ENCODE measurements around the gene GNAS-AS1. TPM values are rescaled to one million over a fixed set of nuclear protein-coding genes. Genes with fewer than 3 reads are reported as not detected.
A peak's percentile ranks its signal among the peaks of the same experiment; 100 is the strongest.

The GNAS-AS1 gene
- total RNA-seq, 2 experiments from 2014 or later, result 1.0 to 1.6 TPM

DNA sequence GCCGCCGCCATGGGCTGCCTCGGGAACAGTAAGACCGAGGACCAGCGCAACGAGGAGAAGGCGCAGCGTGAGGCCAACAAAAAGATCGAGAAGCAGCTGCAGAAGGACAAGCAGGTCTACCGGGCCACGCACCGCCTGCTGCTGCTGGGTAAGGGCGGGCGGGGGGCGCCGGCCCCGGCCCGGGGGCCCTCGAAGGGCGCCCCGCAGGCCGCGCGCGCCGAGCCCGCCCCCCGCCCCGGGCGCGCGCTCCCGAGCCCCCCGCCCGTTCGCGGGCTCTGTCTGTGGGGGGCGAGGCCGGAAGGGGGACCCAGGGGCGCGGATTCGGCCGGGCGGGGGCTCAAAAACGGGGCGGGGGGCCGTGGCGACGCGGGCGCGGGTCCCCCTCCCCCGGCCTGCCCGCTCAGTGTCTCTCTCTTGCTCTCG lies 41.0 kb upstream of the GNAS-AS1 start:
- Mint-ChIP-seq H3K4me1 (peaks cover 42% of the 10 kb centered on the region), H3K9me3 (no peaks in the 10 kb centered on the region), H3K27me3 (no peaks in the 10 kb centered on the region), H3K4me3 (peak overlapping the region; percentile 95), H3K27ac (peak overlapping the region; percentile 99), H3K36me3 (peaks cover 16% of the 10 kb centered on the region)
- DNase-seq (peak; percentile 64), ATAC-seq (ENCODE audit: low read depth) (peak; percentile 0)
- POLR2A ChIA-PET, result interaction anchor here (0.9 to 2.4 kb wide), 9 partner anchors 15 to 268 kb away, joined by 3 to 18 read pairs (median 6); partner anchors contain the start of genes ATP5F1E and STX16

DNA sequence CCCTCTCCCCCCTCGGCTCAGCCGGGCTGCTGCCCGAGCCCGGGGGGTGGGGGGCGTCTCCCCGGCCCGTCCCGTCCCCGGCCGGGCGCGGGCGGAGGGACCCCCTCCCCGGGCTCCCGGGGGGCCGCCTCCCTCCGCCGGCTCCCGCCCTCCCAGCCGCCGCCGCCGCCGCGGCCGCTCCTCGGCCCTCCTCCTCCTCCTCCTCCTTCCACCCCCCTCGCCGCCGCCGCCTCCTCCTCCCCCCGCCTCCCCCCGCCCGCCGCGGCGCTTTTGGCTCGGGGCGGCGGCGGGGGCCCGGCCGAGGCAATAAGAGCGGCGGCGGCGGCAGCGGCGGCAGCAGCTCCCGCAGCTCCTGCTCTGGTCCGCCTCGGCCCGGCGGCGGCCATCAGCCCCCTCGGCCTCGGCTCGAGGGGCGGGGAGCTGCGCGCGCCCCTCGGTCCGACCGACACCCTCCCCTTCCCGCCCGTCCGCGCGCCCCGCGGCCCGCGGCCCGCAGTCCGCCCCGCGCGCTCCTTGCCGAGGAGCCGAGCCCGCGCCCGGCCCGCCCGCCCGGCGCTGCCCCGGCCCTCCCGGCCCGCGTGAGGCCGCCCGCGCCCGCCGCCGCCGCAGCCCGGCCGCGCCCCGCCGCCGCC lies 40.5 kb upstream of the GNAS-AS1 start:
- peak overlapping the region; percentile 81 for H3K27ac Mint-ChIP-seq
- H3K27me3 Mint-ChIP-seq, result no peaks in the 10 kb centered on the region
- ATAC-seq (ENCODE audit: low read depth) (peak; percentile 24), DNase-seq (peak; percentile 84)
- no peaks in the 10 kb centered on the region for H3K9me3 Mint-ChIP-seq
- POLR2A ChIA-PET, result interaction anchor here (0.6 to 2.4 kb wide), 11 partner anchors 14 to 363 kb away, joined by 3 to 18 read pairs (median 5); partner anchors contain the start of genes ATP5F1E and STX16
- H3K4me3 Mint-ChIP-seq, result peak overlapping the region; percentile 66
- peaks cover 43% of the 10 kb centered on the region for H3K4me1 Mint-ChIP-seq
- H3K36me3 Mint-ChIP-seq, result peaks cover 14% of the 10 kb centered on the region

DNA sequence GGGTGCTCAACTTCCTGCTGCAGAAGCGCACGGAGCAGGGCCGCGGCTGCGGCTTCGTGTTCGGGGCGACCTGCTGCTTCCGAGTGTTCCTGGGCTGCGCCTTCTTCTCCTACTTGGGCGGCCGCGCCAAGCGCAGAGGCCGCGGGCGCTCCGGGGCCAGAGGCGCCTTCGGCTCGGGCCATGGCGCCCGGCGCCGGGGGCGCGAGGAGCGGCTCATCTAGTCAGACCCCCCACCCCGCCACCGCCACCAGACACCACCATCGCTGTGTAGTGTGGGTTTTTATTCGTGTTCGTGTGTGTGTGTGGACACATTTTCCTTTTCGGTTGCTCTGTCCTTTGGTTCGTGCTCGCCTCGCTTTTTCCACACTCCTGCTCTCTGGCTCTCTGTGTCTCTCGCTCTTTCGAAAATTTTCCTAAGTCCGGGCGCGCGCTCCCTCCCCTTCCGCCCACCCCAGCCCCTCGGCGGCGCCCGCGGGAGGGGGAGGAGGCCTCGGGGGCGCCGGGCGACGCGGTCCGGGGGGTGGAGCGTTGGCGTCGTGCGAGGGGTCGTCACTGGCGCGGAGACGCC lies 39.9 kb upstream of the GNAS-AS1 start:
- DNase-seq (peak; percentile 82), ATAC-seq (ENCODE audit: low read depth) (peak; percentile 33)
- Mint-ChIP-seq H3K27ac (peak overlapping the region; percentile 99), H3K9me3 (no peaks in the 10 kb centered on the region), H3K4me3 (peak overlapping the region; percentile 89), H3K27me3 (no peaks in the 10 kb centered on the region), H3K4me1 (peaks cover 40% of the 10 kb centered on the region), H3K36me3 (peaks cover 12% of the 10 kb centered on the region)
- POLR2A ChIA-PET, result interaction anchor here (0.6 to 2.4 kb wide), 15 partner anchors 11 to 363 kb away, joined by 3 to 34 read pairs (median 11); partner anchors contain the start of genes ATP5F1E, PRELID3B and STX16

DNA sequence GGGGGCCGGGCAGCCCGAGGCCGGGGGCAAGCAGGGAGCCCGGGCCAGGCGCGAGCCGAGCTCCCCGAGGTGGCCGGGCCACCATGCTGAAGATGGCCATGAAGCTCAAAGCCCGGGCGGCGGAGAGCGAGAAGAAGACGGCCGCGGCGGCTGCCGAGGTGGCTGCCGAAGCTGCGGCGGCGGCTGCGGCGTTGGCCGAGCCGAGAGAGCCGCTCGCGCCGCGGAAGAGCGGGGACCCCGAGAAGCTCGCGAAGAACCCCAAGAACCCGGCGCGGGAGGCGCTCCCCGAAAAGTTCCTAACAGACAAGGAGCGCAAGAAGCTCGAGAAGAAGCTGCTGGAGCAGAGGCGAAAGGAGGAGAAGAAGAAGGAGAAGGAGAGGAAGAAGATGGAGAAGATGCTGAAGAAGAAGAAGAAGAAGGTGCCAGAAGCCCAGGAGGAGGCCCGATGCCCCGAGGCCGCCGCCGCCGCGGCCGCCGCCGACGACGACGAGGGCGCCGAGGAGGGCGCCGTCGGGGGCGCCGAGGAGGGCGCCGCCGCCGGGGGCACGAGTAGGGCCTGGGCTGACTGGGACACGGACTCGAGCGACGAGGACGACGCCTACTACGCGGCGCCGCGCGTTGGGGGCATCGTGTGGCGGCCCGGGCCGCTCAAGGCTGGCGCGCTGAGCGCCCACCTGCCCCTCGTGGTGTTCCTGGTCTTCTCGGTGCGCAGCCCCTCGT lies 39.3 kb upstream of the GNAS-AS1 start:
- ATAC-seq (ENCODE audit: low read depth) (no peak), DNase-seq (peak; percentile 59)
- POLR2A ChIA-PET, result interaction anchor here (0.6 to 2.4 kb wide), 12 partner anchors 10 to 238 kb away, joined by 3 to 34 read pairs (median 13); partner anchors contain the start of genes ATP5F1E, NELFCD, PRELID3B and STX16
- no peaks in the 10 kb centered on the region for H3K9me3 Mint-ChIP-seq
- H3K27me3 Mint-ChIP-seq, result no peaks in the 10 kb centered on the region
- peak overlapping the region; percentile 96 for H3K4me3 Mint-ChIP-seq
- H3K4me1 Mint-ChIP-seq, result peaks cover 35% of the 10 kb centered on the region
- peak overlapping the region; percentile 99 for H3K27ac Mint-ChIP-seq
- H3K36me3 Mint-ChIP-seq, result peaks cover 12% of the 10 kb centered on the region

DNA sequence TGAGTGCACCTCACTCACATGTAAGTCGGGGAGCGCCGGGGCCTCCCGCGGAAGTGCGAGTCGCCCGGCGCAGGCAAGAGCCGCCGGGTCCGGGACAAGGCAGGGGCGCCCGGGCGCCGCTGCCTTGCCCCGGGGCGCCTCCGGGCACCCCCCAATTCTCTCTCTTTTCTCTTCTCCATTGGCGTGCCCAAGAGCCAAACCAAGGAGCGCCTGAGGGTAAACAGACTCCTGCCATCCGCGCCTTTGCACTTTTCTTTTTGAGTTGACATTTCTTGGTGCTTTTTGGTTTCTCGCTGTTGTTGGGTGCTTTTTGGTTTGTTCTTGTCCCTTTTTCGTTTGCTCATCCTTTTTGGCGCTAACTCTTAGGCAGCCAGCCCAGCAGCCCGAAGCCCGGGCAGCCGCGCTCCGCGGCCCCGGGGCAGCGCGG lies 38.6 kb upstream of the GNAS-AS1 start:
- ATAC-seq (ENCODE audit: low read depth) (no peak), DNase-seq (no peak)
- H3K4me3 Mint-ChIP-seq, result peak overlapping the region; percentile 92
- no peaks in the 10 kb centered on the region for H3K9me3 Mint-ChIP-seq
- H3K36me3 Mint-ChIP-seq, result peaks cover 12% of the 10 kb centered on the region
- peaks cover 29% of the 10 kb centered on the region for H3K4me1 Mint-ChIP-seq
- H3K27me3 Mint-ChIP-seq, result no peaks in the 10 kb centered on the region
- H3K27ac Mint-ChIP-seq, result peak overlapping the region; percentile 90
- POLR2A ChIA-PET, result interaction anchor here (0.6 to 2.4 kb wide), 17 partner anchors 10 to 468 kb away, joined by 3 to 34 read pairs (median 5); partner anchors contain the start of genes ATP5F1E, NELFCD, PRELID3B and STX16

DNA sequence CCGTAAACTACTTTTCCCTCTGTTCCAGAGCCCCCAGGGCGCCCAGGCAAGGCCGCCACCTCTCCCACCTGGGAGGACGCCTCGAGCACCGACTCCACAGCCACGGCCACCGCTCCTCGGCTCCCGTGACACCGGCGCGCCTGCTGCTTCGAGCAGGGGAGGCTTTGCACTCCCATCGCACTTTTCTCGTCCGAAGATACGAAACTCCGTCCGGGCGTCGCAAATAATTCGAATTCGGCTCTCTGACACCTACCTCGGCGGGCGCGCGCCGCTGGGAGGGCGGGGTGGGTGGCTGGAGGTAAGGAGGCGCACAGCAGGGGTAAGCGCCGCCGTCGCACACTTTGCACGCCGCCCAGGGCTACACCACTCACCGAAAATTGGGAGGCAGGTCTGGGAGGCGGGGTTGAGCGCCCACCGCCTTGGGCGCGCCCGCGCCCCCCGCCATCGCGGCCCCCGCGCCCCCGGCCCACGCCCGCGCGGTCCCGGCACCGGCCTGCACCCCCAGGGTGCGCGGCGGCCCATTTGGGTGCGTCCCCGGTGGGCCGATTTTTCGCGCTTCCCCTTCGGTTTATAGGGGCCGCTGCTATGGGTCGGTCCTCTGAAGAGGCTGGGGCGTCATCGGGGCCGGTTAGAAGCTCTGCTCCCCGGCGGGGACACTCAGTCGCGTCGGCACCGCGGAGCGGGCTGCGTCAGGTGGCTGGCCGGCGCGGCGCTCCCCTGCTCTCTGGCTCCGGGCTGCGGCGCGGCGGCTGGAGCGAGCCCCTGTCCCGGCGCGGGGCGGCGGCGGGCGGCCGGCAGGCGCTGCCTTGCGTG lies 38.0 kb upstream of the GNAS-AS1 start:
- Mint-ChIP-seq H3K36me3 (peaks cover 12% of the 10 kb centered on the region), H3K4me1 (peaks cover 24% of the 10 kb centered on the region), H3K9me3 (no peaks in the 10 kb centered on the region), H3K4me3 (peak overlapping the region; percentile 85), H3K27ac (peak overlapping the region; percentile 85), H3K27me3 (no peaks in the 10 kb centered on the region)
- ATAC-seq (ENCODE audit: low read depth) (peak; percentile 49), DNase-seq (peak; percentile 83)
- POLR2A ChIA-PET, result interaction anchor here (0.6 to 2.3 kb wide), 17 partner anchors 9 to 467 kb away, joined by 3 to 34 read pairs (median 5); partner anchors contain the start of genes ATP5F1E, GNAS, NELFCD and PRELID3B

DNA sequence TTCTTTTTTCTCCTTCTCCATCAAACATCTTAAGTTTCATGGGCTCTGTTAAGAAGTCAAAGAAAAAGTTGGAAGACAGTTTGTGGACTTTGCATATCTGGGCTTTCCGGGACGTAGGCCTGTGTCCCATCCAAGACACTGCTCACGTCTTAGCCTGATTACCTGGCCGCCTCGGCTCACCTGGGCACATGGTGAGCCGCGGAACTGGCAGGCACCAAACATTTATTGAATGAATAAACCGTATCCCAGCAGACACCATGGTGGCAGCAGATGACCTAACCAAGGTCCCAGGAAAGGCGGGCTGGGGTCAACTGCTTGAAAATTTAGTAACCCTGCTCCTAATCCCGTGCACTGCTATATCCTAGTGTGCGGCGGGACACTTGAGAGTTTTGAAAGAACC lies 37.4 kb upstream of the GNAS-AS1 start:
- POLR2A ChIA-PET, result no interaction called here
- H3K27ac Mint-ChIP-seq, result peak overlapping the region; percentile 85
- H3K27me3 Mint-ChIP-seq, result no peaks in the 10 kb centered on the region
- DNase-seq (no peak), ATAC-seq (ENCODE audit: low read depth) (no peak)
- H3K36me3 Mint-ChIP-seq, result peaks cover 8% of the 10 kb centered on the region
- peaks cover 20% of the 10 kb centered on the region for H3K4me1 Mint-ChIP-seq
- no peaks in the 10 kb centered on the region for H3K9me3 Mint-ChIP-seq
- H3K4me3 Mint-ChIP-seq, result peak overlapping the region; percentile 85

DNA sequence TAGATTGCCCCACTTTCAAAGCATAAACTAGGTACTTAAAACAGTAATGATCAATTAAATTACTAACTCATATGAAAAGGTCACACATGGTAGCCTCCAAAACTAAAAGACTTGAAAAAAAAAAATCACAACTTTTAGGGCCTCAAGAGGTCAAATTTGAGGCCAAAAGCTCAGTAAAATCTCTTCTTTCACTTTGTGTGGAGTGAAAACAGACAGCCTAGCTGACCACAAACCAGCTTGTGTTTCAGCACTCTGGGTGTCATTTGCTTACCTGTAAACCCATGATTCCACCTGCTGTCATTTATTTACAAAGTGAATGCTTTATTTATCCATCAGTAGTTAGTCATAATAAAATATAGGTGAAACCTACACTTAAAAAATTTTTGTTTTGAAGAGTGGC lies 35.8 kb upstream of the GNAS-AS1 start:
- Mint-ChIP-seq H3K27ac (no peak overlapping the region), H3K4me1 (peaks cover 20% of the 10 kb centered on the region), H3K36me3 (peaks cover 3% of the 10 kb centered on the region), H3K4me3 (no peak overlapping the region), H3K27me3 (no peaks in the 10 kb centered on the region), H3K9me3 (no peaks in the 10 kb centered on the region)
- ATAC-seq (ENCODE audit: low read depth) (no peak), DNase-seq (no peak)
- POLR2A ChIA-PET, result interaction anchor here (0.6 to 0.8 kb wide), 2 partner anchors 146 to 221 kb away, joined by 3 to 5 read pairs; partner anchors contain the start of gene ATP5F1E

DNA sequence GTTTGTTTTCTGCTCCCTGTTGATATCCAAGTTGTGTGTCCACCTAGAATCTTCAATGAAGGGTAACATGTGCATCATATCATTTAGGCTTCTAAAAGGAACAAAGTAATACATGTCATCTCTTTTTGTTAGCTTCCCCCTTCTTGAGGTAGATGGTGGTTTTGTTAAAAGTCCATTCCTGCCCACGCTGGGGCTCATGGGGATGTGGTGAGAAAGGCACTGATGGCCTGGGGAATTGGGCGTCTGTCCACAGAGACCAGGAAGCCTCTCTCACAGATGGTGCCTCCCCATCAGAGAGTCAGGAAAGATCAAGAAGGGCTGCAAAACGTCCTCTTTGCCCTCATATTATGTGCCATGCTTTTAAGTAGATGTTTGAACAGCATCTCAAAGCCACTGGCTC lies 34.3 kb upstream of the GNAS-AS1 start:
- no peak for ATAC-seq (ENCODE audit: low read depth)
- H3K27ac Mint-ChIP-seq, result no peak overlapping the region
- H3K9me3 Mint-ChIP-seq, result no peaks in the 10 kb centered on the region
- H3K36me3 Mint-ChIP-seq, result peaks cover 3% of the 10 kb centered on the region
- DNase-seq, result no peak
- no peaks in the 10 kb centered on the region for H3K27me3 Mint-ChIP-seq
- POLR2A ChIA-PET, result interaction anchor here (0.6 kb wide), 1 partner anchor 235 kb away, joined by 3 read pairs; no protein-coding TSS in a partner anchor
- H3K4me1 Mint-ChIP-seq, result peaks cover 24% of the 10 kb centered on the region
- H3K4me3 Mint-ChIP-seq, result no peak overlapping the region

DNA sequence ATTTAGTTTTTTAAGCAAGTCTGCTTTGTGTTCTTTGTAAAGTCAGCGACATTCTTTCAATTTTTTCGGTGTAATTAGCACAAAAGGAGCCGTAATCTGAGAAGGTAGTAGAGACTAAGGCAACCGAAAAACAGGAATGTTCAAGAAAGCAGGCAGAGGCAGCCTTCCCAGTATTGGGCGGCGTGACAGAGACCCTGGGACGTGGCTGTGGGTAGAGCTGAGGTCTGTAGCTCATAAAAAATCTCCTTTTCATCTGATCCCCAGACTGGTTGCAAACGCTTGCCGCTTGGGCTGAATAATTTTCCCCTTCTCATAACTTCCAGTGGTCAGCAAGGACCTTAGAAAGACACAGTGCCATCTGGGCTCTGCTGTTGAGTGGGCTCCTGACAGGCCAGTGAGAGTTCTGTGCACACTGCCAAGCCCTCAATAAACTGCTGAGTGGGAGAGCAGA lies 32.6 kb upstream of the GNAS-AS1 start:
- H3K36me3 Mint-ChIP-seq, result peaks cover 3% of the 10 kb centered on the region
- H3K27ac Mint-ChIP-seq, result no peak overlapping the region
- H3K27me3 Mint-ChIP-seq, result no peaks in the 10 kb centered on the region
- DNase-seq (no peak), ATAC-seq (ENCODE audit: low read depth) (no peak)
- POLR2A ChIA-PET, result no interaction called here
- H3K4me3 Mint-ChIP-seq, result no peak overlapping the region
- peaks cover 33% of the 10 kb centered on the region for H3K4me1 Mint-ChIP-seq
- H3K9me3 Mint-ChIP-seq, result no peaks in the 10 kb centered on the region

DNA sequence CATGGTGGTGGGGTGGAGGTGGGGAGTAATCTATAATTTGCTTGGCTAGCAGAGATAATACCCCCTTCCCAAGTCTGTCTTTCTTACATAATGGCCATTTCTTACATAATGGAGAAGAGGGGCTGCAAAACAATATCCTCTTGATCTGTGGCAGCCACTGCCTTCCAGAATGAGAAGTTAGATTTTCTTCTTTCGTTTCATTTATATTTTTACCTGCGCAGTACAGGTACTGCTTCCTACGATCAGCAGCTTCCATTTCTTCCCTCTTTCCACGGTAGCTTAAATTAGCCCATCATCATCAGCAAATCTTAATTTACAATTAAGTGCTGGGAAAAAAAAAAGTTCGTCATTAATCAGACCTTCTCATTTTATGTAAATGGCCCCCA lies 32.0 kb upstream of the GNAS-AS1 start:
- no peak for DNase-seq
- peaks cover 38% of the 10 kb centered on the region for H3K4me1 Mint-ChIP-seq
- no peaks in the 10 kb centered on the region for H3K9me3 Mint-ChIP-seq
- no peaks in the 10 kb centered on the region for H3K27me3 Mint-ChIP-seq
- H3K4me3 Mint-ChIP-seq, result no peak overlapping the region
- ATAC-seq (ENCODE audit: low read depth), result no peak
- H3K27ac Mint-ChIP-seq, result no peak overlapping the region
- peaks cover 3% of the 10 kb centered on the region for H3K36me3 Mint-ChIP-seq
- POLR2A ChIA-PET, result no interaction called here

DNA sequence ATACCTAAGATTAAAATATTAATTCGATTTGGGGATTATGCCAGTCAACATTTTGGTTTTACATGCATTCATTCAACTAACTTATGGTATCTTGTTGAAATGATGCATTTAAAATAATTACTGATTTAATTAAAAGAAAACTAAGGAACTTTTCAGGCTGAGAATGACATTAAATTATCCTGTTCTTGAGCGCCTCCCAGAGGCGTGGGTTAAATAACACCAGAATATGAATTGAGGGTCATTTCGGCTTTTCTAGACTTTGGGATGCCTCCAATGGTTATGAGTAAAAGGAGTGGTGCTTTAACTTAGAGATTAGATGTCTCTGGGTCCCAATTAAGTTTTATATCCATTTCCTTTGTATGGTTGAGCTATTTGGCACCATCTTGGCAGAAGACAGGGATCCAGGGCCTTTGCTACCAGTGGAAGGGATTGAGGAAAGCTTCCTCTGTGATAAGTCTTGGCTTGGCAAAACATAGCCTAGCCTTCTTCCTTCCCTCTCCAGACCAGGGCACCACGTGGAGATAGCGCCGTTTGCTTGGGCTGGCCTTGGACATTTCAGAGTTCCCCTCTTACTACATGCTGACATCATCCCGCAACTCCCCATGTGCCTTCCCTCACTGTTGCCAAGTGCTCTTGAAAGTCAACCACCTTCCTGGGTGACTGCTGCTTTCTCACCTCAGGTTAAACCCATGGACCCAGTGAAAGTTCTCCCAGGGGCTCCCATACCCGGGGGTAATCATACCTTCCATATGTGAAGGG lies 30.5 kb upstream of the GNAS-AS1 start:
- Mint-ChIP-seq H3K27me3 (no peaks in the 10 kb centered on the region), H3K9me3 (no peaks in the 10 kb centered on the region), H3K4me1 (peaks cover 29% of the 10 kb centered on the region), H3K4me3 (no peak overlapping the region), H3K36me3 (peaks cover 3% of the 10 kb centered on the region), H3K27ac (no peak overlapping the region)
- ATAC-seq (ENCODE audit: low read depth), result no peak
- POLR2A ChIA-PET, result interaction anchor here (3.1 kb wide), 1 partner anchor 8 kb away, joined by 11 read pairs; no protein-coding TSS in a partner anchor
- no peak for DNase-seq
